DMS 273 treated with DMSO at 0.1 percent for 48 hours (cell line): Measurements from ENCODE around the gene TAPBP.
"Not testable (repeated sequence)": the region's sequence is repeated elsewhere in the genome, so short reads cannot be mapped to it uniquely, and the experiment has no call there.

ENCODE experiments used
- DNase-seq: peaks from one replicate; lab custom pipeline; 2025; lab: John Stamatoyannopoulos, UW

TAPBP gene

DNA sequence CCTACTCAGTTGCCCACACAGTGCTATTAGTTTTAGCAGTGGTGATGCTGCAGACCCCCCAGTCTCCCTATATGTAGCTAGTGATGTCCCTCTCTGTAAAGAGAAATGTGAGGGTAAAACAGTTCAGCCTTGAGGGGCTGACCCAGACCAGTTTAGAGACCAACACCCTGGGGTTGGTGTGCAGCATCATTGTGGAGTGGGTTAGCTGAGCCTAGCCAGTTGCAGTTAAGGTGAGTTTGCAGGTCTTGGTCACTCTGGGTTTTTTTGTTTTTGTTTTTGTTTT lies 37.4 kb downstream of the TAPBP start:
- DNase-seq, result no peak

DNA sequence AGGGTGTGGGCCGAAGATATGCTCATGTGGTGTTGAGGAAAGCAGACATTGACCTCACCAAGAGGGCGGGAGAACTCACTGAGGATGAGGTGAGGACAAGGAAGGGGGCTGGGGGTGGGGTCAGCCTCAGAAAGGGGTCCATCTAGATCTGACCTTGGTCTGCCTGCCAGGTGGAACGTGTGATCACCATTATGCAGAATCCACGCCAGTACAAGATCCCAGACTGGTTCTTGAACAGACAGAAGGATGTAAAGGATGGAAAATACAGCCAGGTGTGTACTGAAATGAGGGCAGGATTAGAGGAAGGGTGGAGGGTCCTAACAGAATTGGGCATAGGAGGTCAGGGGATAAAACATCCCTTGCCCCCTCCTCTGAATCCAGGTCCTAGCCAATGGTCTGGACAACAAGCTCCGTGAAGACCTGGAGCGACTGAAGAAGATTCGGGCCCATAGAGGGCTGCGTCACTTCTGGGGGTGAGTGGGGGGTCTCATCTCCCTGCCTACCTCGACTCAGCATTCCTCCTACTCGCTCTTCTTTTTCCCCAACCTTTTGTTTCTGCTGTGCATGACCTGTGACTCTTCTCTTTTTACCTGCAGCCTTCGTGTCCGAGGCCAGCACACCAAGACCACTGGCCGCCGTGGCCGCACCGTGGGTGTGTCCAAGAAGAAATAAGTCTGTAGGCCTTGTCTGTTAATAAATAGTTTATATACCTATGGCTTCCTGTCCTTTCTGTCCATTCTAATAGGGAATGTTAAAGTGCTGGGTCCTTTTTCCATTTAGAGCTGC lies 37.9 kb downstream of the TAPBP start:
- DNase-seq, result not testable (repeated sequence)

DNA sequence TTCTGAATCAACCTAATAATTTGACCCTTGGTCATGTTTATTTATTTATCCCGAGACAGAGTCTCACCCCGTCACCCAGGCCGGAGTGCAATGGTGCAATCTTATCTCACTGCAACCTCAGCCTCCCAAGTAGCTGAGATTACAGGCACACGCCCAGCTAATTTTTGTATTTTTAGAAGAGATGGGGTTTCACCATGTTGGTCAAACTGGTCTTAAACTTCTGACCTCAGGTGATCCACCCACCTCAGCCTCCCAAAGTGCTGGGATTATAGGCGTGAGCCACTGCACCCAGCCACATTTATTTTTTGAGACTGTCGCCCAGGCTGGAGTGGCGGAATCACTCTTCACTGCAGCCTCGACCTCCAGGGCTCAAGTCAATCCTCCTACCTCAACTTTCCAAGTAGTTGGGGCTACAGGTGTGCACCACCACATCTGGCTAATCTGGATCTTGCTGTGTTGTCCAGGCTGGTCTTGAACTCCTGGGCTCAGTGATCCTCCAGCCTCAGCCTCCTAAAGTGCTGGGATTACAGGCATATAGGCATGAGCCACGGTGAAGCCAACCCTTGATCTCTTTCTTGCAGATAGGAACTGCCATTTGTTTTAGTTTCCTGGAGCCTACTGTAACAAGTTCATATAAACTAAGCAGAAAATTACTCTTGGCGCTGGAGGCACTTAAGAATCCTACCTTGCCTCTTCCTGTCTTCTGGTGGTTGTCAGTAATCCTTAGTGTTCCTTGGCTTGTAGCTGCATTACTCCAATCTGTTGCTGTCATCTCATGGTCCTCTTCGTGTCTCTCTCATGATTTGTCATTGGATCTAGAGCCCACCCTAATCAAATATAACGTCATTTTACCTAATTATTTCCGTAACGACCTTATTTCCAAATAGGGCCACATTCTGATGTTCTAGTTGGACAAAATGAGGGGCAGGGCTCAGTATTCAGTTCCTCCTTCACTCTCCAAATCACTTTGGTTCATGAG lies 39.7 kb downstream of the TAPBP start:
- no peak for DNase-seq

DNA sequence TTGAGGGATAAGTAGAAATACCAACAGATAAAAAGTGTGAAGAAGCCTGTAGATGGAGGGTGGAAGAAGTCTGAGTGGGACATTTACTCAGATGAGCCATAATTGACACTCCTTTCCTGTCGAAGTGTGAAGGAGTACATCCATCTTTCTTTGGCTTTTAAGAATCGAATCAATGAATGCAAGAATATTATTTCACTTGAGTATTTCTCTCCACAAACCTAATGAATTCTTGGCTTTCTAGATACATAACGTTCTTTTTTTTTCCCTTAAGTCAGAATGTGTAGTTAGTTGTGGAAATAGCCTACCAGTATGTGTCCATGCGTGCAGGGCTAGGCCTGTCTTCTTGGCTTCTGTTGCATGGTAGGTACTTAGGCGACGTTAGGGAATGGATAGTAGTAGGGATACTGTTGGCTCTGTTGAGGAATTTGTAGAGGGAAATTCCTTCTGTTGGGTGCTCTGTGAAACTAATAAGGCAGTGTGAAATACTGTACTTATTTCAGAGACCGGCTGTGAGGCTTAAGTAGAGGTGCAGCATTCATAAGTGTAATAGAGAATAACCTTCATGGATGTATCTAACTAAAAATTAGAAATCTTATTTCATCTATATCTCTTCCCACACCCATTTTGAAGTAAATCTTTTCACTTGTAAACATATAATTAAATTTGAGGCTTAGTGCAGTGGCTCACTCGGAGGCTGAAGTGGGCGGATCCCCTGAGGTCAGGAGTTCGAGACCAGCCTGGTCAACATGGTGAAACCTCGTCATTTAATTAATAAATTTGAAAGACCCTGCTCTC lies 40.6 kb downstream of the TAPBP start:
- DNase-seq, result no peak

DNA sequence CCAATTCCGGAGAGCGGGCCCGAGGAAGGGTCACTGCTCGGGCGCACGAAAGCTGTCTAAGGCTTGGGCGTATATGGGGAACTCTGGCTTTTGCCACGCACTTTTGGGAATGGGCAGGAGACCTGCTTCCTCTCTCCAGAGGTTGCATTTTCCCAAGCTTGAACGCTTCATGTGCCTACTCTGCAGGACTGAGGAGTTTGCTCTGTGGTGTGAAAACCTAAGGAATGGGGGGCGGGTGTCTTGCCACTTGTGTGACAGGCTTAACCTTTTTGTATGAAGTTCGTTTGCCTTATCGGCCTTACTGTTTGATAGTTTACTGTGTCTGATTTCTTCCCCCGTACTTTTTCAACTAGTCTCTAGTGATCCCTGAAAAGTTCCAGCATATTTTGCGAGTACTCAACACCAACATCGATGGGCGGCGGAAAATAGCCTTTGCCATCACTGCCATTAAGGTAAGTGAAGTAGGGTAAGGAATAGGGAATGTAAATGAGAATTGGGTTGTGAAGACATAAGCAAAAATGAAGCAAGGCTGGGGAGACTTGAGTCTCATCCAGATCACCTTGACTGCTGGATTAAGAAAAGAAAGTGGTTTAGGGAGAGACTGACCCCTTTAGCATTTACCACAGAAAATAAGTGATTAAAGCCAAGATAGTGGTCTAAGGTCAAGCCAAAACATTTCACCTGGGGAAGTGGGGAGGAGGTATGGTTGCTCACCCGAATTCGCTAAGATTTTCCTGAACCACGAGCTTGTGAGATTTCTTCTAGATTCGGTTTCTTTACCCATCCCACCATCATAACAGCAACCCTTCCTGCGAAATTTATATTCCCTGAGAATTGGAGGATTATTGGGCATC lies 41.4 kb downstream of the TAPBP start:
- DNase-seq, result no peak

DNA sequence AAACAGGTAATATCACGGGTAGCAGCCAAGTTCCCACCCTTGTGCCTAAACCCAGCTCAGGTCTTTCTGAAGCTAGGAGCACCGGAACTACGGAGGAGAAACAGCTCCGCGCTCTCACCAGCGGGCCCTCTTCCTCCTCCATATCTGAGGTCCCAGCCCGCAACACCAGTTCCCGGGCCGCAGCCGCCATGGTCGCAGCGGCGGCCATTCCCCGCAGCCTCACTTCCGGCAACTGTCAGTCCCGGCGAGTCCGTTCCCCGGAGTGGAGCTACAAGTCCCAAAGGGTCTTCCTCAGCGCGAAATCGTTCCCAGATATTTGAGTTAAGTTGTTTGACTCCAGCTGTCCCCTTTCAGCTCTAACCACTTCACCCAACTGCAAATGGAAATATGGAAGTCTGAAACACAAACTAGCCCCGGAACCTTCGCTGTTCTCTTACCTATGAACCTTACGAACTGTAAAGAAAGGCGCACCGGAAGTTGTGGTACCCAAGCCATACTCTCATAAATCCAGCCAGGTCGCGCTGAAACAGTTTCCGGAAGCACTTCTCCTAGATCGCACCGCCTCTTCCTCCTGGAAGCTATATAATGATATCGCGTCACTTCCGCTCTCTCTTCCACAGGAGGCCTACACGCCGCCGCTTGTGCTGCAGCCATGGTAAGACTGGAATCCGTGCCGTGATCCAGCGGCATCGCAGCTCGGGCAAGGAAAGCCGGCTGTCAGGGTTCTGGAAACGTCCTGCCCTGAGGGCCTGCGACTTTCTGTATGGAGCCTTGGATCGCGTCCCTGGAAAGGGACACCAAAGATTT lies 42.2 kb downstream of the TAPBP start, which contains the start of the genes RPS18 and VPS52:
RPS18 (plus strand) TSS at position 608 of the 807 bp plus-strand sequence; CDS start at position 653, 45 bp downstream.
VPS52 (minus strand) TSS at position 409 of the 807 bp plus-strand sequence; CDS start at position 208, 201 bp downstream.
- DNase-seq, result peak; percentile 96

DNA sequence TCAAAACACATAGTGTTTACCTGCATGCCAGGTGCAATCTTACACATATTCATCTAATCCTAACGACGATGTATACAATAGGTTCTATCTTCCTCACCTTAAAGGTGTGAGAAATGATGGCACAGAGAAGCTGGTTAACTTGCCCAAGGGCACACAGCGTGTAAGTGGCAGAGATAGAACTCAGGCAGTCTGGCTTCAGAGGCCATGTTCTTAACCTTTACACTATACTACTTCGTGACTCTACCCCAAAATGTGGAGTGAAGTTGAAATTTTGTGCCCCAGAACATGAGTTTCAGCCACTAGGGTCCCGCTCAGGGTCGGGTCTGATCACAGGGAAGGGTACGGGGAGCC lies 42.8 kb downstream of the TAPBP start:
- no peak for DNase-seq

DNA sequence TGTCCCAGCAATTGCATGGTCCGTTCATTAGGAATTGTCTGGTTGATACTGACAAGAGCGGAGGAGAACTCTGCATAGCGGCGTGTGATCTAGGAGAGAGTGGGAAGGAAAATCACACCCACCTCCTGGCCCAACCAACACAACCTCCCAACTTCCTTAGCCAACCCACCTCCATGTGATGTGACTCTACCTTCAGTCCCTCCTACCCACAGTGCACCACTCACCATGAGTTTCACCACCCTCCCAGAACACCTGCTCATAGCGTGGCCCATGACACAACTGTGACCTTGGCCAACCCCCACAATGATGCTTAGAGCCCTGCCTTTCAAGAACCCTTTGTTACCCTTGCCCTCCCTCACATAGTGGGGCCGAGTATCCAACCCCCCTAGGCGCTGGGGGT lies 49.9 kb downstream of the TAPBP start:
- no peak for DNase-seq

DNA sequence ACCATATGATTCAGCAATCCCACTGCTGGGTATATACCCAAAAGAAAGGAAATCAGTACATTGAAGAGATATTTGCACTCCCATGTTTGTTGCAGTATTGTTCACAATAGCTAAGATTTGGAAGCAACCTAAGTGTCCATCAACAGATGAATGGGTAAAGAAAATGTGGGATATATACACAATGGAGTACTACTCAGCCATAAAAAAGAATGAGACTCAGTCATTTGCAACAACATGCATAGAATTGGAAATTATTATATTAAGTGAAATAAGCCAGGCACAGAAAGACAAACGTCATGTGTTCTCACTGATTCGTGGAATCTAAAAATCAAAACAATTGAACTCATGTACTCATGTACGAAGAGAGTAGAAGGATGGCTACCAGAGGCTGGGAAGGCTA lies 51.4 kb downstream of the TAPBP start:
- not testable (repeated sequence) for DNase-seq

DNA sequence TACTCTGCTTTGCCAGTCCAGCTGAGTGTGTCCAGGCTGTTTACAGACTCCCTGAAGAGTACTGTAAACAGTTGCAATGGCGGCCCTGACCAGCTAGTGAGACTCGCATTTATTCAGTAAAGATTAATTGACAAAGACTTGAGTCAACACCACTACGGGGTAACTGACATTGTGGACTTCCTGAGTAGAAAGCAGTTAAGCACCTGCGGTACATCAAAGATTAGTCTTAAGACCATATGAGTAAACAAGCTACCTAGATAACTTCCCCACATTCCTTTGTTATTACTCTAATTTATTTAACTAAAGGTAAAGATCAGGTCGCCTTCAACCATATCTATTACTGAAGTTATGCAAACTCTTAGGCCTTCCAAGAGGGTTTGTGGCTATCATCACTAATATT lies 54.8 kb downstream of the TAPBP start:
- DNase-seq, result no peak

DNA sequence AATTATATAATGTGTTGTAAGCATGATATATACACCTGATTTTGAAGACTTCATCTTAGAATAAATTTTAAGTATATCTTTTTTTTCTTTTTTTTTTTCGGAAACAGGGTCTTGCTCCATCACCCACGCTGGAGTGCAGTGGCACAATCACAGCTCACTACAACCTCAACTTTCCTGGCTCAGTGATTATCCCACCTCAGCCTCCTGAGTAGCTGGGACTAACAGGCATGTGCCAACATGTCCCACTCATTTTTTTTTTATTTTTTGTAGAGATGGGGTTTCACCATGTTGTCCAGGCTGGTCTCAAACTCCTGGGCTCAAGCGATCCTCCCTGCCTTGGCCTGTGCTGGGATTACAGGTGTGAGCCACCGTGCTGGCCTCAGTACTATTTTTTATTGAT lies 59.3 kb downstream of the TAPBP start:
- DNase-seq, result no peak

DNA sequence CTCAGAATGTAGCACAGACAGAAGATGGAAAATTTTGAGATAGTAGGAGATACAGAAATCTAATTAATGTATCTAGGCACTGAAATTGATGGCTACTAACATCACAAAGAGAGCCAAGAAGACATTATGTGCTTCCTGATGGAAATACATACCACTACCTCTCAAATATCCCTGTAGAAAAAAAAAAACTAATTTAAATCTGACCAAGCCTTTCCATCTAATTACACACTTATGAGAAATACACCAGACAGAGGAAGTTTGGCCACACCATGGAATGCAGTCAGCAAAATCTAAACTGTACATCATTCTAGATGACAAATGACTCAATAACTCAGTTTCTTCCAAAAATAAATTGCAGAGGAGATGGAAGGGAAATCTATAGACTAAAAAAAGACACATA lies 61.1 kb downstream of the TAPBP start:
- no peak for DNase-seq

DNA sequence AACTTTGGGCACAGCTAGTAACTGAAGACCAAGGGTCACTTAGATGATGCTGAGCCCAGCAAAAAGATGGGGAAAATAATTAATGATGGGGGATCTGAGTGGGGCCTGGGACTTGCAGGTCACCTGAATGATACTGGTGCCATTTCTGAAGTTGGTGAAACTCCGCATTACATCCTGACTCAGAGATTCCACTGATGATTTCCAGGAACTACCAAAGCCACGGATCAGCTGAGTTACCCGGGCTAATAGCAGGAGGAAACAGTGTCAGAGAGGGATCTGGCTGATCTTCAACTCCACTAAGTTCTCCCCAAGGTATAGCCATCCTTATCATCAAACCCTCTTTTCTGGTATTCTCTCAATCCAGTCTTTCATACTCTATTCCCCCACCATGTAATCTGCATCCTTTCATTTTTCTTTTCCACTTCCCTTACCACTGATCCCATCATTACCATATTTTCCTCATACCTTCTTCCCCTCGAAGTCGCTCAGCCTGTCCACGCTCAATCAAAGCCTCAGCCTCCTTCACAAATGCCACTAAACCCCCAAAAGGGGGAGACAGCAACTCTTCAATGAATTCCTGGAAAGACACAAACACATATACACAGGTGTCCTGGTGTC lies 62.4 kb downstream of the TAPBP start:
- no peak for DNase-seq

DNA sequence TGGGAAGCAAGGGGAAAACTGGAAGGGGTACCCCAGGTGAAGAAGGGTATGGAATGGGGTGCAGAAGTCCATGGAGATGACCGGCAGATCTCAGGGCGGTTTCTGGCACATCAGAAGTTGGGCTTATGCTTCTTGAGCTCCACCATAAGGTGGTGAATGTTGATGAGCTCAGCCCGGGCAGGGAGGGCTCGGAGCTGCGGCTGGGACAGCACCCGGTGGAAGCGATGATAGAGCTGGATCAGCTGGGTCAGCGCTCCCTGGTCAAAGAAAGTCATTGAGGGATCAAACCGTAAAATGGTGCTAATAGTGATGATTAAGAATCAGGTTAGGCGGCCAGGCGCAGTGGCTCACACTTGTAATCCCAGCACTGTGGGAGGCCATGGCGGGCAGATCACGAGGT lies 63.1 kb downstream of the TAPBP start:
- DNase-seq, result no peak

DNA sequence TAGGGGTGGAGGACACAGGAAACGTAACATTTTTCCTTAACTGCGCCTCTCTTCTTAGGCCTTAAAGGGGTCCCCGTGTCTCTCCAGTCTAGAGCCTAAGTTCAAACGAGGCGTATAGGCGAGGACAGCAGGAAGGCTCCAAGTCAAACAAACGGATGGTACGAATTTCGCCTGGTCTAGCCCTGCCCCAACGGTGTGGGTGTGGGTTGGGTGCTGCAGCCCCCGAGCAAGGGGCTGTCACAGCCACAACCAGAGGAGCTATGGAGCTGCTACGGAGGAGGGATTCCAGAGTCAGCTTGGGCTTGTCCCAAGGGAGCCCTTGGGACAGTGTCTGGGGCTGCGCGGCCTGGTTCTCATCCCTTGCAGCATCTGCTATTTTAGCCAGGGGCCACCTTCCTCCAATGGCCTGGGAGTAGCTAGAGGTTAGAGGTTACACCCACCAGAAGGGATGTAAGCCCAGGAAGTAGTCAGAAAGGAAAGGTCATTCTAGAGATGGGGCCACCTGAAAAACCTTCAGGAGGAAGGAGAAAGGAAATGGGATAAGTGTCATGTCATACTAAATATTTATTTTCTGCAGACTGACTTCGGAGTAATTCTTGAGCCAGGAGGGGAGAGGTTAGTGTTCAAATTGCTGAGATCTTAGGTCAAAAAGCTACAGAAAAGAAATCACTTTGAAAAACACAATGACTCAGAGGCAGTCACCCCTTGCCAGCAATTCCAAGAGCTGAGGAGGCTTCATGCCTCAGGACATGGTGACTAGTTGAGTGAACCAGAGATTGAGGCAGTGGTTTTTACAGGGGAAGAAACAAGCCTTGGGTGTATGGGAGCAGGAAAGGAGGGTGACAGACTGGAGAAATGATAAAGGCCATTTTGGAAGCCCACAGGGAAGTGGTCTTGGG lies 63.9 kb downstream of the TAPBP start:
- no peak for DNase-seq
